ENCODE data around the gene EXOSC1.

- no peak for TF ChIP-seq CTCF (IDR thresholded peaks at IDR 0.05)
- no peak for TF ChIP-seq POLR2A (IDR thresholded peaks at IDR 0.05)
These were observed 5.8 kb upstream of the EXOSC1 start for GRCh38 chr10:97451605-97452004.
